ENCODE results near the gene ITPR3.

The ITPR3 gene

GRCh38 chr6:33610779-33611732, 10.1 kb upstream of the ITPR3 start:
- H3K4me1 ChIP-seq (ENCODE audit: control insufficient read depth in 1 of 2, insufficient read depth in 2 of 2, low read length in 2 of 2) = peaks cover 16 to 23% of the 10 kb centered on the region in 2 donors
- no peak overlapping the region for H3K4me3 ChIP-seq (ENCODE audit: low read depth in 1 of 2, low read length in 2 of 2)
- H3K9me3 ChIP-seq (ENCODE audit: control insufficient read depth in 1 of 2, low read length in 2 of 2) = no peaks in the 10 kb centered on the region
- no peaks in the 10 kb centered on the region for H3K36me3 ChIP-seq (ENCODE audit: control insufficient read depth in 1 of 2, insufficient read depth in 2 of 2, low read length in 2 of 2)
- H3K27ac ChIP-seq (ENCODE audit: low read depth, low read length) = no peak overlapping the region
- H3K9ac ChIP-seq (ENCODE audit: low read depth in 1 of 2, low read length in 2 of 2) = no peak overlapping the region
- no peaks in the 10 kb centered on the region for H3K27me3 ChIP-seq (ENCODE audit: control insufficient read depth in 1 of 2, insufficient read depth in 2 of 2, low read length in 2 of 2)

- no peak overlapping the region for H3K4me3 ChIP-seq (ENCODE audit: low read depth in 1 of 2, low read length in 2 of 2)
- no peaks in the 10 kb centered on the region for H3K36me3 ChIP-seq (ENCODE audit: control insufficient read depth in 1 of 2, insufficient read depth in 2 of 2, low read length in 2 of 2)
- peaks cover 11 to 14% of the 10 kb centered on the region in 2 donors for H3K4me1 ChIP-seq (ENCODE audit: control insufficient read depth in 1 of 2, insufficient read depth in 2 of 2, low read length in 2 of 2)
- no peak overlapping the region for H3K27ac ChIP-seq (ENCODE audit: low read depth, low read length)
- H3K27me3 ChIP-seq (ENCODE audit: control insufficient read depth in 1 of 2, insufficient read depth in 2 of 2, low read length in 2 of 2) = no peaks in the 10 kb centered on the region
- H3K9ac ChIP-seq (ENCODE audit: low read depth in 1 of 2, low read length in 2 of 2) = peak overlapping the region in 1 of 2 donors; percentile 4
- no peaks in the 10 kb centered on the region for H3K9me3 ChIP-seq (ENCODE audit: control insufficient read depth in 1 of 2, low read length in 2 of 2)
Measured at GRCh38 chr6:33613146-33613794, 7.9 kb upstream of the ITPR3 start.

- Histone ChIP-seq H3K4me3 (ENCODE audit: low read depth in 1 of 2, low read length in 2 of 2) (no peak overlapping the region), H3K9ac (ENCODE audit: low read depth in 1 of 2, low read length in 2 of 2) (peak overlapping the region in 1 of 2 donors; percentile 4), H3K9me3 (ENCODE audit: control insufficient read depth in 1 of 2, low read length in 2 of 2) (no peaks in the 10 kb centered on the region), H3K4me1 (ENCODE audit: control insufficient read depth in 1 of 2, insufficient read depth in 2 of 2, low read length in 2 of 2) (peaks cover 11 to 14% of the 10 kb centered on the region in 2 donors), H3K36me3 (ENCODE audit: control insufficient read depth in 1 of 2, insufficient read depth in 2 of 2, low read length in 2 of 2) (no peaks in the 10 kb centered on the region), H3K27me3 (ENCODE audit: control insufficient read depth in 1 of 2, insufficient read depth in 2 of 2, low read length in 2 of 2) (no peaks in the 10 kb centered on the region), H3K27ac (ENCODE audit: low read depth, low read length) (no peak overlapping the region)
Measured at GRCh38 chr6:33613795-33614168, 7.3 kb upstream of the ITPR3 start.

- Histone ChIP-seq H3K27me3 (ENCODE audit: control insufficient read depth in 1 of 2, insufficient read depth in 2 of 2, low read length in 2 of 2) (no peaks in the 10 kb centered on the region), H3K4me1 (ENCODE audit: control insufficient read depth in 1 of 2, insufficient read depth in 2 of 2, low read length in 2 of 2) (peaks cover 13 to 18% of the 10 kb centered on the region in 2 donors), H3K9me3 (ENCODE audit: control insufficient read depth in 1 of 2, low read length in 2 of 2) (no peaks in the 10 kb centered on the region), H3K4me3 (ENCODE audit: low read depth in 1 of 2, low read length in 2 of 2) (no peak overlapping the region), H3K9ac (ENCODE audit: low read depth in 1 of 2, low read length in 2 of 2) (no peak overlapping the region), H3K27ac (ENCODE audit: low read depth, low read length) (no peak overlapping the region), H3K36me3 (ENCODE audit: control insufficient read depth in 1 of 2, insufficient read depth in 2 of 2, low read length in 2 of 2) (no peaks in the 10 kb centered on the region)
Measured at GRCh38 chr6:33616113-33616512, 5.0 kb upstream of the ITPR3 start.

GRCh38 chr6:33616913-33617312, 4.2 kb upstream of the ITPR3 start:
- peaks cover 7 to 13% of the 10 kb centered on the region in 2 donors for H3K4me1 ChIP-seq (ENCODE audit: control insufficient read depth in 1 of 2, insufficient read depth in 2 of 2, low read length in 2 of 2)
- no peaks in the 10 kb centered on the region for H3K27me3 ChIP-seq (ENCODE audit: control insufficient read depth in 1 of 2, insufficient read depth in 2 of 2, low read length in 2 of 2)
- no peak overlapping the region for H3K27ac ChIP-seq (ENCODE audit: low read depth, low read length)
- no peak overlapping the region for H3K4me3 ChIP-seq (ENCODE audit: low read depth in 1 of 2, low read length in 2 of 2)
- no peak overlapping the region for H3K9ac ChIP-seq (ENCODE audit: low read depth in 1 of 2, low read length in 2 of 2)
- no peaks in the 10 kb centered on the region for H3K9me3 ChIP-seq (ENCODE audit: control insufficient read depth in 1 of 2, low read length in 2 of 2)
- no peaks in the 10 kb centered on the region for H3K36me3 ChIP-seq (ENCODE audit: control insufficient read depth in 1 of 2, insufficient read depth in 2 of 2, low read length in 2 of 2)

GRCh38 chr6:33619166-33619840, 1.8 kb upstream of the ITPR3 start:
- Histone ChIP-seq H3K4me3 (ENCODE audit: low read depth in 1 of 2, low read length in 2 of 2) (peak overlapping the region; percentile 80 to 82), H3K27me3 (ENCODE audit: control insufficient read depth in 1 of 2, insufficient read depth in 2 of 2, low read length in 2 of 2) (no peaks in the 10 kb centered on the region), H3K36me3 (ENCODE audit: control insufficient read depth in 1 of 2, insufficient read depth in 2 of 2, low read length in 2 of 2) (no peaks in the 10 kb centered on the region), H3K27ac (ENCODE audit: low read depth, low read length) (no peak overlapping the region), H3K9me3 (ENCODE audit: control insufficient read depth in 1 of 2, low read length in 2 of 2) (no peaks in the 10 kb centered on the region), H3K4me1 (ENCODE audit: control insufficient read depth in 1 of 2, insufficient read depth in 2 of 2, low read length in 2 of 2) (peaks cover 28 to 29% of the 10 kb centered on the region in 2 donors), H3K9ac (ENCODE audit: low read depth in 1 of 2, low read length in 2 of 2) (peak overlapping the region; percentile 69 to 84)

GRCh38 chr6:33620158-33620855, 815 bp upstream of the ITPR3 start:
- Histone ChIP-seq H3K9ac (ENCODE audit: low read depth in 1 of 2, low read length in 2 of 2) (peak overlapping the region; percentile 69 to 84), H3K4me1 (ENCODE audit: control insufficient read depth in 1 of 2, insufficient read depth in 2 of 2, low read length in 2 of 2) (peaks cover 36 to 38% of the 10 kb centered on the region in 2 donors), H3K27ac (ENCODE audit: low read depth, low read length) (no peak overlapping the region)

GRCh38 chr6:33621711-33622388, 728 bp downstream of the ITPR3 start:
- Histone ChIP-seq H3K9ac (ENCODE audit: low read depth in 1 of 2, low read length in 2 of 2) (peak overlapping the region; percentile 96), H3K36me3 (ENCODE audit: control insufficient read depth in 1 of 2, insufficient read depth in 2 of 2, low read length in 2 of 2) (peaks cover 0 to 4% of the 10 kb centered on the region in 2 donors), H3K27me3 (ENCODE audit: control insufficient read depth in 1 of 2, insufficient read depth in 2 of 2, low read length in 2 of 2) (no peaks in the 10 kb centered on the region), H3K27ac (ENCODE audit: low read depth, low read length) (peak overlapping the region; percentile 93), H3K4me1 (ENCODE audit: control insufficient read depth in 1 of 2, insufficient read depth in 2 of 2, low read length in 2 of 2) (peaks cover 41 to 42% of the 10 kb centered on the region in 2 donors), H3K4me3 (ENCODE audit: low read depth in 1 of 2, low read length in 2 of 2) (peak overlapping the region; percentile 85 to 86), H3K9me3 (ENCODE audit: control insufficient read depth in 1 of 2, low read length in 2 of 2) (no peaks in the 10 kb centered on the region)

More at GRCh38 chr6:33620158-33620855, 815 bp upstream of the ITPR3 start:
- H3K4me3 ChIP-seq (ENCODE audit: low read depth in 1 of 2, low read length in 2 of 2) = peak overlapping the region; percentile 80 to 82
- no peaks in the 10 kb centered on the region for H3K9me3 ChIP-seq (ENCODE audit: control insufficient read depth in 1 of 2, low read length in 2 of 2)
- no peaks in the 10 kb centered on the region for H3K27me3 ChIP-seq (ENCODE audit: control insufficient read depth in 1 of 2, insufficient read depth in 2 of 2, low read length in 2 of 2)
- no peaks in the 10 kb centered on the region for H3K36me3 ChIP-seq (ENCODE audit: control insufficient read depth in 1 of 2, insufficient read depth in 2 of 2, low read length in 2 of 2)
